Measurements from ENCODE around the gene BRF1.
"Not testable (repeated sequence)": the region's sequence is repeated elsewhere in the genome, so short reads cannot be mapped to it uniquely, and the experiment has no call there.

Gene BRF1

GRCh38 chr14:105331575-105332349 lies 31.0 kb upstream of the BRF1 start:
- no peak for DNase-seq

GRCh38 chr14:105330491-105330895 lies 29.7 kb upstream of the BRF1 start:
- DNase-seq, result no peak

GRCh38 chr14:105329411-105330150 lies 28.8 kb upstream of the BRF1 start:
- DNase-seq, result no peak

- no peak for DNase-seq
These were observed 28.0 kb upstream of the BRF1 start for GRCh38 chr14:105328678-105329390.

- DNase-seq, result no peak
These were observed 27.4 kb upstream of the BRF1 start for GRCh38 chr14:105328070-105328677.

GRCh38 chr14:105327695-105328045 lies 26.9 kb upstream of the BRF1 start:
- not testable (repeated sequence) for DNase-seq

- DNase-seq, result no peak
These were observed 26.3 kb upstream of the BRF1 start for GRCh38 chr14:105326891-105327694.

GRCh38 chr14:105326568-105326867 lies 25.7 kb upstream of the BRF1 start:
- DNase-seq, result no peak

- DNase-seq, result no peak
These were observed 25.1 kb upstream of the BRF1 start for GRCh38 chr14:105325716-105326567.

GRCh38 chr14:105325303-105325702 lies 24.5 kb upstream of the BRF1 start:
- DNase-seq, result no peak

GRCh38 chr14:105324871-105325270 lies 24.1 kb upstream of the BRF1 start:
- no peak for DNase-seq

- DNase-seq, result no peak
These were observed 23.4 kb upstream of the BRF1 start for GRCh38 chr14:105324080-105324778.

GRCh38 chr14:105323663-105324062 lies 22.9 kb upstream of the BRF1 start:
- DNase-seq, result no peak

GRCh38 chr14:105322791-105323556 lies 22.2 kb upstream of the BRF1 start:
- no peak for DNase-seq

- DNase-seq, result no peak
These were observed 16.7 kb upstream of the BRF1 start for GRCh38 chr14:105317546-105317945.

GRCh38 chr14:105316968-105317510 lies 16.2 kb upstream of the BRF1 start:
- DNase-seq, result no peak

GRCh38 chr14:105316577-105316941 lies 15.8 kb upstream of the BRF1 start:
- DNase-seq, result no peak

GRCh38 chr14:105315941-105316576 lies 15.3 kb upstream of the BRF1 start:
- no peak for DNase-seq

- peak; percentile 42 for DNase-seq
These were observed 14.5 kb upstream of the BRF1 start for GRCh38 chr14:105315211-105315721.

Measured in activated naive CD4-positive, alpha-beta T cell treated with anti-CD3 and anti-CD28 coated beads, Interleukin-2, amount 50 U/mL, for 16 hours (primary cell).